ENCODE measurements around the gene CD300C.
"Not testable (repeated sequence)": the region's sequence is repeated elsewhere in the genome, so short reads cannot be mapped to it uniquely, and the experiment has no call there.

Gene CD300C

GRCh38 chr17:74545843-74546230 is at the start of gene CD300C:
Gene CD300C (minus strand): TSS chr17:74546115. CDS start chr17:74545782, 333 bp downstream.
- Mint-ChIP-seq H3K36me3 (no peaks in the 10 kb centered on the region), H3K27me3 (no peaks in the 10 kb centered on the region), H3K4me1 (no peaks in the 10 kb centered on the region), H3K4me3 (no peak within 1 kb of the TSS), H3K27ac (no peak within 1 kb of the TSS), H3K9me3 (no peaks in the 10 kb centered on the region)

DNA sequence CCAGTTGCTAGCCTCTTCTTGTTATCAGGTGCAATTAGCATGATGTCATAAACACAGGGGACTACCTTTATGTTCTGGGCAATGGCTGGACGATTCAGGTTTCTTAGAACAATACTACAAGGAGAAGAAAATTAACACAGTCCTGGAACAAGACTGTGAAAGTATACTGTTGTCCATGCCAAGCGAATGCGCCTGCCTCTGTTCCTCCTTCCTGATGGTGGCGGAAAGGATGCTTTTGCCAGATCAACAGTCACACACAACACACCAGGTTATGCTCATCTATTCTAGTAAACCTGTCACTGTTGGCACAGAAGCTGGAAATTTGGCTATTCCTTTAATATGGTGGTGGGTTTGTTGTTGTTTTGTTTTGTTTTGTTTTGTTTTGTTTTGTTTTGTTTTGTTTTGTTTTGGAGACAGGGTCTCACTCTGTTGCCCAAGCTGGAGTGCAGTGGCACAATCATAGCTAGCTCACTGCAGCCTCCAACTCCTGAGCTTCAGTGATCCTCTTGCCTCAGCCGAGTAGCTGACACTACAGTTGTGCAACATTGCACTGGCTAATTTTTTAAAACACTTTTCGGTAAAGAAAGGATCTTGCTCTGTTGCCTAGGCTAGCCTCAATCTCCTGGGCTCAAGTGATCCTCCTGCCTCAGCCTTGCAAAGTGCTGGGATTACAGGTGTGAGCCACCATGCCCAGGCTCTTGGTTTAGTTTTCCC is 49.3 kb upstream of the CD300C start:
- H3K4me3 Mint-ChIP-seq: no peak overlapping the region
- no peaks in the 10 kb centered on the region for H3K9me3 Mint-ChIP-seq
- peaks cover 2% of the 10 kb centered on the region for H3K27me3 Mint-ChIP-seq
- H3K36me3 Mint-ChIP-seq: no peaks in the 10 kb centered on the region
- H3K27ac Mint-ChIP-seq: no peak overlapping the region
- H3K4me1 Mint-ChIP-seq: peaks cover 33% of the 10 kb centered on the region

DNA sequence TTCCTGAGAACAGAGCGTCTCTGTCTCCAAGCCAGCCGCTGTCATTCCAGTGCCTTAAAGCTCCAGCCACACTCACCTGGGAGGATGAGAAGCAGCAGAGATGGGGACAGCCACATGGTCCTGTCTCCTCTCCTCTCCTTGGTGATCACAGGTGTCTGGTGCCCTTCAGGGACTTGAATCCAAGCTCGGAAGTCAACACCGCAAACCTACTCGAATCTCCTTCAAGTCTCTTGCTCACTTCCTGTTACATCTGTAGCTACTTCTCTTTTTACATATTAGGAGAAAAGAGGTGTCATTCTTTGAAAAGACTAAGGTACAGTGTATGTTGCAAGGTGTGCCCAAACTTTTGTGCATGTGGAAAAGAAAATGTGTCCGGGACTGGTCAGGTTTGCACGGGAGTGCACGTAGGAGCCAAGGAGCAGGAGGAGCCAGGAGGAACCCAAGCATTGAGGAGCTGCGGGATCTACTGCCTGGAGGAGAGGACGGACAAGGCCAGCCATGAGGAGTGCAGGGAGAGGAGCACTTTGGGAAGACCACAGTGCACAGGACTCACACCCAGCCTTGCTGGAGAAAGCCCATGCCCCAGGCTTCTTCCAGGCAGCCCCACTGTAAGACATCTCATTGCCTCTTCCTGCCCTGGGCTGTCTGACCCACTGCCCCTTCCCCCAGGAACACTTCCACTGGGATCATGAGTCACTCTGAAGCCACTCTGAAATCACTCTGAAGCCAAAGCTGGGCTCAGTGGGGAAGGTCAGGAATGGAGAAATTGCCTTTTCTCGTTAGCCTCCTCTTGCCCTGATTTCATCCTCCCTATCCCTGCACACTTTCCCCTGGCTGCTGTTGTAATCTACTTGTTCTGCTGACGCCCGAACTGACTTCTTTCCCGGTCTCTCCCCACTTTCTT is 46.4 kb upstream of the CD300C start, which contains the start of gene CD300LD:
CD300LD (minus strand) TSS at position 197 of the 904 bp plus-strand sequence; CDS start at position 116, 81 bp downstream.
- no peaks in the 10 kb centered on the region for H3K27me3 Mint-ChIP-seq
- H3K4me1 Mint-ChIP-seq: peaks cover 16% of the 10 kb centered on the region
- peak within 1 kb of the TSS; percentile 3 for H3K27ac Mint-ChIP-seq
- H3K4me3 Mint-ChIP-seq: no peak within 1 kb of the TSS
- H3K9me3 Mint-ChIP-seq: no peaks in the 10 kb centered on the region
- no peaks in the 10 kb centered on the region for H3K36me3 Mint-ChIP-seq

DNA sequence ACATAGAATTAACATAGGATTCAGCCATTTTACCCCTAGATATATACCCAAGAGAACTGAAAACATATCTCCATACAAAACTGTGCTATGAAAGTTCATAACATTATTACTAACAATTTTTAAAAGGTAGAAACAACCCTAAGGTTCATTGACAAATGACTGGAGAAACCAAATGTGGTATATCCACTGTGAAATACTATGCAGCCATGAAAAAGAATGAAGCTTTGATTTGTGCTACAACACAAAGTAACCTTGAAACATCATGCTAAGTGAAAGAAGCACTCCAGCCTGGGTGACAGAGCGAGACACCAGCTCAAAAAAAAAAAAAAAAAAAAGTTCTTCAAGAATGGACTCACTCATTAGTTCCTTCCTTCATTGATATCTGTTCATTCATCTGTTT is 45.6 kb upstream of the CD300C start:
- no peaks in the 10 kb centered on the region for H3K27me3 Mint-ChIP-seq
- no peak overlapping the region for H3K4me3 Mint-ChIP-seq
- H3K4me1 Mint-ChIP-seq: peaks cover 16% of the 10 kb centered on the region
- H3K36me3 Mint-ChIP-seq: no peaks in the 10 kb centered on the region
- no peaks in the 10 kb centered on the region for H3K9me3 Mint-ChIP-seq
- no peak overlapping the region for H3K27ac Mint-ChIP-seq

- Mint-ChIP-seq H3K36me3 (no peaks in the 10 kb centered on the region), H3K27ac (no peak overlapping the region), H3K4me3 (no peak overlapping the region), H3K9me3 (no peaks in the 10 kb centered on the region), H3K27me3 (no peaks in the 10 kb centered on the region), H3K4me1 (no peaks in the 10 kb centered on the region)
Measured at GRCh38 chr17:74585711-74586110, 39.8 kb upstream of the CD300C start.

- H3K27ac Mint-ChIP-seq: no peak overlapping the region
- no peaks in the 10 kb centered on the region for H3K27me3 Mint-ChIP-seq
Measured at GRCh38 chr17:74584292-74585060, 38.6 kb upstream of the CD300C start.

DNA sequence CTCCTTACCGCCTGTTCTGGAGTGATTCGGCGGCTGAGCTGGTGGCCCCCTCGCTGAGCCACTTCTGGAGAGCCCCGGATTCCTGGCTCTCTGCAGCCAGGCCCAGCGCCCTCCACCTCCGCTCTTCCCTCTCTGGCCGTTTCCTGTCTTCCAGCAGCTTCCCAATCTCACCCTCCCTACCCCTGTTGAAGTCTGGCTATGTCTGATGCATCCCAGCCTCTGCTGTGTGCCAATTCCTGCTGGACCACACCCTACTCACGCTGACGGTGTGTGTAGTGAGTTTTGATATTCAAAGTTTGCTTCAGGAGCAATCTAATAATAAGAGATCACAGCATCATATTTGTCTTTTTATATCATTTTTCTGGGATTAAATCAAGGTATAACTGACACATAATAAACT is 36.7 kb upstream of the CD300C start:
- no peak overlapping the region for H3K27ac Mint-ChIP-seq
- no peaks in the 10 kb centered on the region for H3K27me3 Mint-ChIP-seq
- no peak overlapping the region for H3K4me3 Mint-ChIP-seq
- H3K9me3 Mint-ChIP-seq: no peaks in the 10 kb centered on the region
- H3K4me1 Mint-ChIP-seq: peaks cover 17% of the 10 kb centered on the region
- H3K36me3 Mint-ChIP-seq: no peaks in the 10 kb centered on the region

More at GRCh38 chr17:74584292-74585060, 38.6 kb upstream of the CD300C start:
- peaks cover 11% of the 10 kb centered on the region for H3K4me1 Mint-ChIP-seq
- no peaks in the 10 kb centered on the region for H3K36me3 Mint-ChIP-seq
- no peak overlapping the region for H3K4me3 Mint-ChIP-seq
- H3K9me3 Mint-ChIP-seq: no peaks in the 10 kb centered on the region

GRCh38 chr17:74579900-74580299 is 34.0 kb upstream of the CD300C start:
- Mint-ChIP-seq H3K36me3 (peaks cover 1% of the 10 kb centered on the region), H3K9me3 (no peaks in the 10 kb centered on the region), H3K27me3 (no peaks in the 10 kb centered on the region), H3K27ac (no peak overlapping the region), H3K4me3 (no peak overlapping the region), H3K4me1 (peaks cover 17% of the 10 kb centered on the region)

- H3K27me3 Mint-ChIP-seq: no peaks in the 10 kb centered on the region
- no peak overlapping the region for H3K27ac Mint-ChIP-seq
- H3K9me3 Mint-ChIP-seq: no peaks in the 10 kb centered on the region
- H3K36me3 Mint-ChIP-seq: peaks cover 1% of the 10 kb centered on the region
- H3K4me1 Mint-ChIP-seq: peaks cover 17% of the 10 kb centered on the region
- no peak overlapping the region for H3K4me3 Mint-ChIP-seq
Measured at GRCh38 chr17:74578979-74579378, 33.1 kb upstream of the CD300C start.

- H3K9me3 Mint-ChIP-seq: no peaks in the 10 kb centered on the region
- peaks cover 1% of the 10 kb centered on the region for H3K36me3 Mint-ChIP-seq
- no peaks in the 10 kb centered on the region for H3K27me3 Mint-ChIP-seq
- H3K27ac Mint-ChIP-seq: no peak overlapping the region
- H3K4me3 Mint-ChIP-seq: no peak overlapping the region
- peaks cover 6% of the 10 kb centered on the region for H3K4me1 Mint-ChIP-seq
Measured at GRCh38 chr17:74574489-74575142, 28.7 kb upstream of the CD300C start.

GRCh38 chr17:74573635-74574034 is 27.7 kb upstream of the CD300C start:
- not testable (repeated sequence) for H3K4me3 Mint-ChIP-seq, H3K27ac Mint-ChIP-seq, H3K4me1 Mint-ChIP-seq, H3K9me3 Mint-ChIP-seq, H3K27me3 Mint-ChIP-seq, H3K36me3 Mint-ChIP-seq

GRCh38 chr17:74573169-74573568 is 27.3 kb upstream of the CD300C start:
- Mint-ChIP-seq H3K4me1 (no peaks in the 10 kb centered on the region), H3K27ac (no peak overlapping the region), H3K36me3 (peaks cover 1% of the 10 kb centered on the region), H3K9me3 (no peaks in the 10 kb centered on the region), H3K4me3 (no peak overlapping the region), H3K27me3 (peaks cover 6% of the 10 kb centered on the region)

DNA sequence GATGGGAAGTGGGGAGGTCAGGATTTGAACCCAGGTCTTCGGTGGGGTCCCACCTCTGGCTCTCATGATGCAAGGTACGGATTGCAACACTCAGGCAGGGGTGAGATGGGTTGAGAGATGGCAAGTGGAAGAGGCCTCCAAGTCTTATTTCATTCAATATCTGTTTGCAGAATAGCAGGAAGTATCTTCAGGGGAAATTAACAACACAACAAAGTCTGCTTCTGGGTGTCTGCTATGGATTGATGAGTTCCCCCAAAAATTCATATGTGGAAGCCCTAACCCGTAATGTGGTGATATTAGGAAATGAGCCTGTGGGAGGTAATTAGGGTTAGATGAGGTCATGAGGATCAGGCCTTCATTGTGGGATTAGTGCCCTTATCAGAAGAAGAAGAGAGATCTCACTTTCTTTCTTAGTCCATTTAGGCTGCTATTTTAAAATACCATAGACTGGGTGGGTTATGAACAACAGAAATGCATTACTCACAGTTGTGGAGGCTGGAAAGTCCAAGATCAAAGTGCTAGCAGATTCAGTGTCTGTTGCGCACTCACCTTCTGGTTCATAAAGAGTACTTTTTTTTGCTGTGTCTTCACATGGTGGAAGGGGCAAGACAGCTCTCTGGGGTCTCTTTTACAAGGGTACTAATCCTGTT is 25.8 kb upstream of the CD300C start:
- Mint-ChIP-seq H3K27me3 (peaks cover 6% of the 10 kb centered on the region), H3K4me1 (no peaks in the 10 kb centered on the region), H3K4me3 (no peak overlapping the region)

DNA sequence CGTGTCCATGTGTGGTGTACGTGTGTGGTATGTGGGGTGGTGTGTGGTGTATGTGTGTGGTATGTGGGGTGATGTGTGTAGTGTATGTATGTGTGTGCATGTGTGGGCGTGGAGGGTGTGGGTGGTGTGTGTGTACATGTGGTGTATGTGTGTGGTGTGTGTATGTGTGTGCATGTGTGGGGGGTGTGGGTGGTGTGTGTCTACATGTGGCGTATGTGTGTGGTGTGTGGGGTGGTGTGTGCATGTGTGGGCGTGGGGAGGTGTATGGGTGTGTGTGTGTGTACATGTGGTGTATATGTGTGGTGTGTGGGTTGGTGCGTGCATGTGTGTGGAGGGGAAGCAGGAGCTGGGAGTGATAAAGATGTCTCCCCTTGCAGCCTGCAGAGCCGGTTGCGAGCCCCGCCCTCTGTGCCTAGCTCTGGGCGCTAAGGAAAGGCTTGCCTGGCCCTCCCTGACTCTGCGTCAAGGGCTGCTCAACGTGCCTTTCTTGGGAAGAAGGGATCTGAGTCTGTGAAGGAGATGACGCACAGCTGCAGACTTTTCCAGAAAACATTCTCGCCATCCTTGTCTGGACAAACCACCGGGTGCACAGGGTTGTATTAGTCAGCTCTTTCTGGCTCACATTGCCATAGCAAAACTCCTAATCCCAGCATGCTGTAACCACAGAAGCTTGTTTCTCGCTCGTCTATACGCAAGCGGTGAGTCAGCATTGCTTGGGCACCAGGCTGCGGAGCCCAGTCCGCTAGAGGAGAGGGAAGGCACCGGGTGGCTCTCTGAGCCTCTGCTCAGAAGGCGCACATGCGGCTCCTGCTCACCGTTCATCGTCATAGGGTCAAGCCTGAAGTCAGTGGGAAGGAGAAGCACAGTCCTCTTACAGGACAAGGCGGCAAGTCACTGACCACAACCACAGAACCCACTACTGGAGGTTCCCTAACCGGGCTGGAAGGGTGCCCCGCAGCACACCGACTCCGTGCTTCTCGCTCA is 23.4 kb upstream of the CD300C start:
- Mint-ChIP-seq H3K36me3 (no peaks in the 10 kb centered on the region), H3K9me3 (no peaks in the 10 kb centered on the region), H3K27me3 (peaks cover 11% of the 10 kb centered on the region), H3K4me1 (no peaks in the 10 kb centered on the region), H3K4me3 (no peak overlapping the region), H3K27ac (no peak overlapping the region)

More for the DNA sequence above, 25.8 kb upstream of the CD300C start:
- H3K36me3 Mint-ChIP-seq: peaks cover 1% of the 10 kb centered on the region
- H3K27ac Mint-ChIP-seq: peak overlapping the region; percentile 18
- no peaks in the 10 kb centered on the region for H3K9me3 Mint-ChIP-seq

All from activated naive CD4-positive, alpha-beta T cell treated with anti-CD3 and anti-CD28 coated beads, Interleukin-2, amount 50 U/mL, for 24 hours (primary cell).